Measurements from ENCODE around the gene SPEM1. TPM values are rescaled to one million over a fixed set of nuclear protein-coding genes. Genes with fewer than 3 reads are reported as not detected.

SPEM1 gene
- total and polyA plus RNA-seq, 2 of the 13 experiments (the other 11 are each of a cell fraction or from before 2014, with no cell fraction given) = not detected

DNA sequence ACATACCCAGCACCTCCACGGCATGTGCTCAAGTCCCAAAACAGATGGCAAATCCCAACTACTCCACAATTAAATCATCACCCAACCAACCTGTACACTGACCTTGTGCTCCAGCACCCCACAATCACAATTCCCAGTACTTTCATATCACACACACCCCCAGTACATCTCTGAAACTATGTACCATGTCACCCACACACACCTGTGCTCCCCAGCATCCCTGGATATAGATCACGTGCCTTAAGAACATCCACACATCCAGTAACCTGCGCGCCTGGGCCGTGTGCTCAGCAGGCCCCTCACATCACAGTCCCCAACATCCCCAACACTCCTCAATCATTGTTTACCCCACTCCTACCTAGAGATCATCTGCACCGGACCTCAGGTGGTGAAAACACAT lies 10.4 kb upstream of the SPEM1 start:
- FAIRE-seq = no peak
- no peak overlapping the region for H3K27ac ChIP-seq (ENCODE audit: extremely low read length, insufficient read depth, low read length)
- H3K9ac ChIP-seq (ENCODE audit: insufficient read depth, low read depth, low read length) = no peak overlapping the region
- H3K4me3 ChIP-seq (replicated peaks in 1 of 3; ENCODE audit: insufficient read depth in 1 of 3, low read depth in 2 of 3, low read length in 3 of 3) = no peak overlapping the region
- no peaks in the 10 kb centered on the region for H3K9me3 ChIP-seq (ENCODE audit: low read length)
- peaks cover 10% of the 10 kb centered on the region for H3K4me1 ChIP-seq (ENCODE audit: insufficient read depth, low read length)
- no peak overlapping the region for H2AFZ ChIP-seq (ENCODE audit: low read length)
- WGBS (ENCODE audit: low lambda C conversion rate) = 85% methylated on average over 6 of the region's 6 CpGs
- BruUV-seq (replicated peaks) = no TSS peak
- H4K20me1 ChIP-seq (ENCODE audit: insufficient read depth, low read length) = no peaks in the 10 kb centered on the region
- no peak for ATAC-seq
- H3K36me3 ChIP-seq (replicated peaks in 1 of 2; ENCODE audit: control insufficient read depth in 1 of 2, insufficient read depth in 2 of 2, low read length in 2 of 2) = 0 out of 5 replicates have a peak, but pooled peaks cover 0 to 2% of the 10 kb centered on the region in 2 experiments
- no peak for TF ChIP-seq ZNF343 (CRISPR knock-in tag; IDR thresholded peaks at IDR 0.05)
- no peak for TF ChIP-seq PPARG (CRISPR knock-in tag; conservative IDR thresholded peaks at IDR 0.05)
- TF ChIP-seq, protein P1, sequence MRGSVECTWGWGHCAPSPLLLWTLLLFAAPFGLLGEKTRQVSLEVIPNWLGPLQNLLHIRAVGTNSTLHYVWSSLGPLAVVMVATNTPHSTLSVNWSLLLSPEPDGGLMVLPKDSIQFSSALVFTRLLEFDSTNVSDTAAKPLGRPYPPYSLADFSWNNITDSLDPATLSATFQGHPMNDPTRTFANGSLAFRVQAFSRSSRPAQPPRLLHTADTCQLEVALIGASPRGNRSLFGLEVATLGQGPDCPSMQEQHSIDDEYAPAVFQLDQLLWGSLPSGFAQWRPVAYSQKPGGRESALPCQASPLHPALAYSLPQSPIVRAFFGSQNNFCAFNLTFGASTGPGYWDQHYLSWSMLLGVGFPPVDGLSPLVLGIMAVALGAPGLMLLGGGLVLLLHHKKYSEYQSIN (CRISPR knock-in tag; IDR thresholded peaks at IDR 0.05; ENCODE audit: borderline replicate concordance) = no peak
- TF ChIP-seq CREM (IDR thresholded peaks at IDR 0.05) = no peak
- no peak for TF ChIP-seq CREM (CRISPR knock-in tag; IDR thresholded peaks at IDR 0.05)
- TF ChIP-seq BHLHE40 (IDR thresholded peaks at IDR 0.05; ENCODE audit: low read length) = no peak
- no peak for TF ChIP-seq ZFX (CRISPR knock-in tag; IDR thresholded peaks at IDR 0.05; ENCODE audit: low read depth)
- no peak for TF ChIP-seq ZKSCAN5 (CRISPR knock-in tag; IDR thresholded peaks at IDR 0.05)
- TF ChIP-seq GLI4 (CRISPR knock-in tag; IDR thresholded peaks at IDR 0.05; ENCODE audit: borderline replicate concordance) = no peak
- TF ChIP-seq ZNF446 (CRISPR knock-in tag; IDR thresholded peaks at IDR 0.05) = no peak
- no peak for TF ChIP-seq HOXA3 (CRISPR knock-in tag; IDR thresholded peaks at IDR 0.05)
- no peak for TF ChIP-seq SETDB1 (CRISPR knock-in tag; IDR thresholded peaks at IDR 0.05; ENCODE audit: borderline replicate concordance)
- no peak for TF ChIP-seq PLRG1 (conservative IDR thresholded peaks at IDR 0.05)
- no peak for TF ChIP-seq HMG20B (CRISPR knock-in tag; conservative IDR thresholded peaks at IDR 0.05)
- no peak overlapping the region for H3K4me2 ChIP-seq (ENCODE audit: low read depth, low read length)
- in situ Hi-C loops (cut with HindIII; ENCODE audit: extremely low pct_ligation_motif_present, low pct_unique_long_range_greater_than_20kb) = no loop called here
- ChIA-PET POLR2A (no interaction called here), CTCF (ENCODE audit: low intra/inter-chr PET ratio, low total read pairs) (no interaction called here)
- intact Hi-C loops (cut with micrococcal nuclease; ENCODE audit: unreplicated experiment) = no loop called here
- no peaks in the 10 kb centered on the region for H3K79me2 ChIP-seq (ENCODE audit: insufficient read depth, low read length)
- no peaks in the 10 kb centered on the region for H3K27me3 ChIP-seq (ENCODE audit: control insufficient read depth in 1 of 2, insufficient read depth in 2 of 2, low read length in 2 of 2)
- no peak for DNase-seq (ENCODE audit: low spot score)
